ENCODE results near the gene ZNF668. TPM values are rescaled to one million over a fixed set of nuclear protein-coding genes. Genes with fewer than 3 reads are reported as not detected.

The ZNF668 gene
- total and polyA plus RNA-seq, 2 of the 8 experiments (the other 6 are each of a cell fraction or from before 2014, with no cell fraction given) = 14.0 to 14.3 TPM

- TF ChIP-seq CHD7 (IDR thresholded peaks at IDR 0.05; ENCODE audit: insufficient replicate concordance, low read length) (no peak), BACH1 (IDR thresholded peaks at IDR 0.05; ENCODE audit: low read length) (peak; percentile 53; the same call in 1 of the 2 replicates), RBBP5 (IDR thresholded peaks at IDR 0.05; ENCODE audit: borderline replicate concordance, low read depth, low read length) (no peak), JUND (IDR thresholded peaks at IDR 0.05; ENCODE audit: low read length) (no peak)
These were observed 31.7 kb upstream of the ZNF668 start (continued) for GRCh38 chr16:31105677-31106213.
